Left ventricle myocardium inferior (tissue), 1 donor: ENCODE results near the gene GRIK4. TPM values are rescaled to one million over a fixed set of nuclear protein-coding genes. Genes with fewer than 3 reads are reported as not detected.
A peak's percentile ranks its signal among the peaks of the same experiment; 100 is the strongest.

Experiments
- DNase-seq: peaks from one replicate; pipeline ENCODE4 v3.0.0-alpha.2; 2020
- H3K27ac ChIP-seq: fragments of 200-600 bp; replicated peaks from 2 replicates; pipeline ENCODE4 v1.8.0; 2021
- H3K27me3 ChIP-seq: fragments of 200-600 bp; 2 replicates; pipeline ENCODE4 v1.8.0; 2021; ENCODE audit warnings: low read depth
- H3K36me3 ChIP-seq: fragments of 200-600 bp; 2 replicates; pipeline ENCODE4 v1.8.0; 2021
- H3K4me1 ChIP-seq: fragments of 200-600 bp; 2 replicates; pipeline ENCODE4 v1.8.0; 2021
- H3K4me3 ChIP-seq: fragments of 200-600 bp; 2 replicates; pipeline ENCODE4 v1.8.0; 2021; ENCODE audit warnings: mild to moderate bottlenecking, moderate library complexity
- H3K9me3 ChIP-seq: fragments of 200-600 bp; replicated peaks from 2 replicates; pipeline ENCODE4 v1.8.0; 2021
- intact Hi-C: fragments of 100-400 bp; cut with micrococcal nuclease; formaldehyde crosslinking; loops from one replicate; pipeline ENCODE4 v1.11.0; 2022
- total RNA-seq: library from RNA; stranded (reverse); fragmentation: NEBNext Ultra II Directional; extraction: Animal tissue kit (Norgen Biotek cat#: 25700); gene quantifications from one replicate; pipeline ENCODE4 v1.2.1, GENCODE V29; 2021
- TF ChIP-seq, protein P1 (sequence below): fragments of 200-600 bp; IDR thresholded peaks from 2 replicates; pipeline ENCODE4 v1.8.0; 2021; ENCODE audit warnings: antibody characterized with exemption, mild to moderate bottlenecking, borderline replicate concordance
- donor health status: DM: no; HTN: yes; CAD: no; lungs with severe emphysema.

The GRIK4 gene
- total RNA-seq, 1 donor from 2014 or later = 0.16 TPM

DNA sequence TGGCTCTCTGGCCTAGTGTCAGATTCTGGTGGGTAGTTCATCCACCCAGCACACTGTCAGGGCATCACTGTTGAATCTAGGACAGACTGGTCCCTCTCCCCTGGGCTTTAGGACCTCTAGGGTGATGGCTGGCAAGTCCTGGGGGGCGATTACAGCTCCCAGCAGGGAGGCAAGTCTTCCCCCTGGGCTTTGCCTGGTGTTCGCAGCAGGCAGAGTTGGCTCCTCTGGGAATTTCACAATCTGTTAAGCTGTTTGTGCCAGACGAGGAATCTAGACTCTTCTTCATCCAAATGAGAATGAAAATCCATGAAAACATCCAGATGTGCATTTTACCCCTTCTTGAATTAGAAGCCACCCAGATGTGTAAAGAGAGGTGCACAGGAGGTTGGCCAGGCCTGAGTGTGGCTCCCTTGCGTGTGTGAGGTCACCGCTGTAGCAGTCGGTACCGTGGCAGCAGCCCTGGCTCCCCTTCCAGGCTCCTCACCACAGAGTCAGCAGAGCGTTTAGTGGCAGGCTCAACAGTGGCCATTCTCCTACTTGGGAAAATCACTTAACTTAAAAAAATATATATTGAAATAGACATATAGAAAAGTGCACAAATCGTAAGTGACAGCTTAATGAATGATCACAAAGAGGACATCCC is 412.4 kb downstream of the GRIK4 start:
- H3K27me3 ChIP-seq = peaks cover 25% of the 10 kb centered on the region
- no peaks in the 10 kb centered on the region for H3K9me3 ChIP-seq
- H3K36me3 ChIP-seq = no peaks in the 10 kb centered on the region
- DNase-seq = no peak
- no peak overlapping the region for H3K27ac ChIP-seq
- TF ChIP-seq, protein P1, sequence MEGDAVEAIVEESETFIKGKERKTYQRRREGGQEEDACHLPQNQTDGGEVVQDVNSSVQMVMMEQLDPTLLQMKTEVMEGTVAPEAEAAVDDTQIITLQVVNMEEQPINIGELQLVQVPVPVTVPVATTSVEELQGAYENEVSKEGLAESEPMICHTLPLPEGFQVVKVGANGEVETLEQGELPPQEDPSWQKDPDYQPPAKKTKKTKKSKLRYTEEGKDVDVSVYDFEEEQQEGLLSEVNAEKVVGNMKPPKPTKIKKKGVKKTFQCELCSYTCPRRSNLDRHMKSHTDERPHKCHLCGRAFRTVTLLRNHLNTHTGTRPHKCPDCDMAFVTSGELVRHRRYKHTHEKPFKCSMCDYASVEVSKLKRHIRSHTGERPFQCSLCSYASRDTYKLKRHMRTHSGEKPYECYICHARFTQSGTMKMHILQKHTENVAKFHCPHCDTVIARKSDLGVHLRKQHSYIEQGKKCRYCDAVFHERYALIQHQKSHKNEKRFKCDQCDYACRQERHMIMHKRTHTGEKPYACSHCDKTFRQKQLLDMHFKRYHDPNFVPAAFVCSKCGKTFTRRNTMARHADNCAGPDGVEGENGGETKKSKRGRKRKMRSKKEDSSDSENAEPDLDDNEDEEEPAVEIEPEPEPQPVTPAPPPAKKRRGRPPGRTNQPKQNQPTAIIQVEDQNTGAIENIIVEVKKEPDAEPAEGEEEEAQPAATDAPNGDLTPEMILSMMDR = no peak
- H3K4me1 ChIP-seq = no peaks in the 10 kb centered on the region
- intact Hi-C loops = no loop called here
- no peak overlapping the region for H3K4me3 ChIP-seq

GRCh38 chr11:120925944-120926343 is 414.4 kb downstream of the GRIK4 start:
- H3K36me3 ChIP-seq = no peaks in the 10 kb centered on the region
- peaks cover 8% of the 10 kb centered on the region for H3K27me3 ChIP-seq
- no peaks in the 10 kb centered on the region for H3K9me3 ChIP-seq
- no peaks in the 10 kb centered on the region for H3K4me1 ChIP-seq
- no peak overlapping the region for H3K4me3 ChIP-seq
- intact Hi-C loops = no loop called here
- DNase-seq = no peak
- no peak overlapping the region for H3K27ac ChIP-seq
- TF ChIP-seq, protein P1 = no peak

DNA sequence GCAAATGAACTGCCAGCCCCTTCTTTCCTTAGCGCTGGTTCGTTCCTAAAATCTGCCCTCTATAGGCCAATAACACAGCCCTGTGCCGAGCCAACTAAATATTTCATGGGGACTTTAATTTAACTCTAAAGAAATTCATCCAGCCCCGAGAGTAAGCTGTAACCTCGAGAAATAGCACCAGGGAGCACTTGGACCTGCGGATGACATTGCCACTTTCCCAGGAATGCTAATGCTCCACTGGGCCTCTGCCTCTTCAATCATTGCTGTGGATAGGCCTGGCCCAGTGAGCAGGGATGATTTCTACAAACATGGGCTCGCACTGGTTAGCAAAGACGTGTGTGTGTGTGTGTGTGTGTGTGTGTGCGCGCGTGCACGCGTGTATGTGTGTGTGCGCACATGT is 417.1 kb downstream of the GRIK4 start:
- intact Hi-C loops = no loop called here
- no peaks in the 10 kb centered on the region for H3K4me1 ChIP-seq

DNA sequence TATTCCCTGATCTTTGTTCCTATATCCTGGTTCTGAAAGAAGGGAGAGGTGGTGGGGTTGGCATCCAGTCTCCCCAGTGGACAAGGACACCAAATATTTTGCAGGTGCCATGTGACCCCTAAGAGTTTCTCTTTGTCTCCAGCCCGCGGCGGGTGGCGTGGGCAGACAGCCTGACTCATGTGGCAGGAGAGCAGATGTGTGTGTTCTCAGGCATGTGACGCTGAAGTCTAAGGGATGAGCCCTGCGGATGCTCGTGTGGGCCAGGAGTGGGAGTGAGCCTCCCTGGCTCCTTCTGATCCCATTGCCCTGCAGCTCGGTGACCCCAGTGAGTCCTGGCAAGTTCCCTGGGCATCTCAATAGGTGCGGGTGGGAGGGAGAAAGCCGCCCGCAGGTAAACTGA is 417.5 kb downstream of the GRIK4 start:
- Histone ChIP-seq H3K9me3 (no peaks in the 10 kb centered on the region), H3K36me3 (no peaks in the 10 kb centered on the region), H3K4me3 (no peak overlapping the region), H3K27me3 (peaks cover 26% of the 10 kb centered on the region), H3K4me1 (no peaks in the 10 kb centered on the region), H3K27ac (no peak overlapping the region)
- TF ChIP-seq, protein P1 = no peak
- intact Hi-C loops = no loop called here
- no peak for DNase-seq

More for the DNA sequence above, 417.1 kb downstream of the GRIK4 start:
- no peak for DNase-seq
- Histone ChIP-seq H3K27ac (no peak overlapping the region), H3K9me3 (no peaks in the 10 kb centered on the region), H3K4me3 (no peak overlapping the region), H3K27me3 (peaks cover 22% of the 10 kb centered on the region), H3K36me3 (no peaks in the 10 kb centered on the region)
- TF ChIP-seq, protein P1 = no peak

- peaks cover 32% of the 10 kb centered on the region for H3K27me3 ChIP-seq
- H3K27ac ChIP-seq = no peak overlapping the region
- H3K4me3 ChIP-seq = no peak overlapping the region
- TF ChIP-seq, protein P1 = peak; percentile 56
- no peaks in the 10 kb centered on the region for H3K36me3 ChIP-seq
- DNase-seq = peak; percentile 23
- intact Hi-C loops = loop anchor here (10.0 kb wide), 1 partner anchor 265 kb away; no protein-coding TSS in a partner anchor
- no peaks in the 10 kb centered on the region for H3K9me3 ChIP-seq
- H3K4me1 ChIP-seq = no peaks in the 10 kb centered on the region
Observed at GRCh38 chr11:120929664-120930154, 418.2 kb downstream of the GRIK4 start.
